ENCODE data around the gene KLRF2.
A peak's percentile ranks its signal among the peaks of the same experiment; 100 is the strongest.

KLRF2 gene

DNA sequence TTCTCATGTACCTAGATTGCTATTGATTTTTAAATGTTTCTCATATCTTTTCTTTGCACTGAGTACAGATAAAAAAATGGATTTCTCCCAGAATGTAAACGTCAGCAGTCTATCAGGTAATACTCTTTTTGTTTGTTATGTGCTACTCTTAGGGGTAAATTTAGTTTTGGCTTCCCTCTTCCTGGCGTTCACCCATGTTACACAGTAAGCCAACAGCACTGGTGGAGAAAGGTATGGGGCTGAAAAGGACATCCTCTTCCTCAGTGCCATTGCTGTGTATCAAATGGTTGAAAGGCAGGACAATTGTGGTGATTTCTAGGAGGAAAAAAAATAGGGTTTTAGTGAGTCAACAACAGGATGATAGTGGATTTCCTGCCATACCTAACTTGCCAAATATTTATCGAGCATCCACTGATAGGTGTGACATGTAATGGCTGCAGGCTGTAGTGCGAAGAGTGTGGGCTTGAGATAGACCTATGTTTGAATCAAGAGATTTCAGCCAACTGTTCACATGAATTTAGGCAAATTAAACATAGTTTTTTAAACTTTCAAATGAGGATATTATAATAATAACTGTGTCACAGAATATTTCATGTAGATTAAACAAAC is 7.5 kb downstream of the KLRF2 start:
- no peak for DNase-seq (ENCODE audit: low spot score)

DNA sequence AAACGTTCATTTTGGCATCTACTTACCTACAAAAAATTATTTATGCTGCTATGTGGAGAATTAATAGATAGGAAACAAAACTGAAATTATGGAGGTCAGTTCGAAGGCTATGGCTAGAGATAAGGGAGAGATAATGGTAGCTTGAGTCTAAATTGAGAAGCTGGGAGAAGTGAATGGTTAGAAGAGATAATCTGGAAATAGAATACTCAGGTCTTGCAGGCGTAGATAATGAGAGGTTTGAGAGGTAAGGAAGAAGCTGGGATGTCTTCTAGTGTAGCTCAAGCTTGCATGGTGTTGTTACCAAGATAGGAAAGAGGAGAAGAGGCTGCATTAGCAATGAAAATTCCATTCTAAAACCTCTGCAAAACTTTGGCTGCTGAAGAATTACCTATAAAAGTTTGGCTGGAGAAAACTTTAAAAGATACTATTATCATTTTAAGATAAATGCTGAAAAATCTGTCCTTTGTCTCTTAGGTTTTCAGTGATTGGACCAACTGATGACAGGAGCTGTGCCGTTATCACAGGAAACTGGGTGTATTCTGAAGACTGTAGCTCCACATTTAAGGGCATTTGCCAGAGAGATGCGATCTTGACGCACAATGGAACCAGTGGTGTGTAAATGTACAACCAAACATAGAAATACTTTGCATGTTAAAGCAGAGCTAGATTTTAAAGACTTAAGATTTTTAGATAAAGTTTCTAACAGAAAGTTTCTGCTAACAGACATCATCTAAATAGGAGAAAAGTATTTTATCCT is 14.1 kb downstream of the KLRF2 start:
- no peak for DNase-seq (ENCODE audit: low spot score)

DNA sequence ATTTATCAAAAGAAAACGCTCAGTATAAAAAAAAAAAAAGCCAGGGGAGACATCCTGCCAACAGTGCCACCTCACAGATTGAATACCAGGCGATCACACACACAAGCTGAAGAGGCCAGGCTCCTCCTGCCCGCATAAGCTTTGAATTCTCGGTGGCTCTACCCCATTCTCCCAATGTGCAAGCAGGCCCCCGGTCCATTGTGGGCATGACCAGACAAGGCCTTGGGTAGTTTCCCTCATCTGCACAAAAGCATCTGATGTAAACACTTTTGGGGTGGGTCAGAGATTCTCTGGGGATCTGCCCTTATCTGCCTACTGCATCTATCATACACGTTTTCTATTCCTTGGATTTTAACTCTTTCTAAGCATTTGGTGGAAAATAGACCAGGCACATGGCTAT is 16.2 kb downstream of the KLRF2 start:
- no peak for DNase-seq (ENCODE audit: low spot score)

DNA sequence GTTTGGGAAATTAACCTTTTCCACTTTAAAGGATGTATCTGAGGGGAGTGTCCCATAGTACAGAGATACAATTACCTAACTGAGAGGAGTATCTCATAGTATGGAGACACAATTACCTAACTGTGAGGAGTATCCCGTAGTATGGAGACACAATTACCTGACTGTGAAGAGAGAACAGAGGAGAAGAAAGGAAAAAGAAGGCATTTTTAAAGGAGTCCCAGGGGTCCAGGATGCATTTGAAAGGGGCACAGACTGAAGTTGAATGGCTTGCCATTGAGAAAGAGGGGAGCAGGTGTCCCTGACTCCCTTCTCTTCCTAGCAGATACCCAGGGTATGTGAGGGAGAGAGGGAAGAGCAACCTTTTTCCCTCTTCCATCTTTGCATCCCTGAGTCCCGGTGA is 17.9 kb downstream of the KLRF2 start:
- DNase-seq (ENCODE audit: low spot score) = no peak

DNA sequence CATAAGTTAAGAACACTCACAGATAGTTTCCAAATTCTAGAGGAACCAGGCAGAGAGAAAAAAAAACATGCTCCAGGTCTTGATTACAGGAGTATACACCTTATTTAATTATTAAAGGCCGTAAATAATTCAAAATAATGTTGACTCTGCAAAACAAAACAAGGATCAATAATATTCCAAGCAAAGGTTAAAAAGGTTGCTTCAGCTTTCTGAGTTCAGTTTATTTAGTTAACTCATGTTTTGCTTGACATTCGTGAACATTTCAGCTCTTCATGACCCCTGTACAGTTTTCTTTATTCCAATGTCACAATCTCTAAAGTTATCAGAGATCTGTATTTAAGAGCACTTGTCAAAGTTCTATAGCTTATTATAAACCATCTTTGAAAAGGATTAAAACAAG is 19.6 kb downstream of the KLRF2 start:
- DNase-seq (ENCODE audit: low spot score) = no peak

DNA sequence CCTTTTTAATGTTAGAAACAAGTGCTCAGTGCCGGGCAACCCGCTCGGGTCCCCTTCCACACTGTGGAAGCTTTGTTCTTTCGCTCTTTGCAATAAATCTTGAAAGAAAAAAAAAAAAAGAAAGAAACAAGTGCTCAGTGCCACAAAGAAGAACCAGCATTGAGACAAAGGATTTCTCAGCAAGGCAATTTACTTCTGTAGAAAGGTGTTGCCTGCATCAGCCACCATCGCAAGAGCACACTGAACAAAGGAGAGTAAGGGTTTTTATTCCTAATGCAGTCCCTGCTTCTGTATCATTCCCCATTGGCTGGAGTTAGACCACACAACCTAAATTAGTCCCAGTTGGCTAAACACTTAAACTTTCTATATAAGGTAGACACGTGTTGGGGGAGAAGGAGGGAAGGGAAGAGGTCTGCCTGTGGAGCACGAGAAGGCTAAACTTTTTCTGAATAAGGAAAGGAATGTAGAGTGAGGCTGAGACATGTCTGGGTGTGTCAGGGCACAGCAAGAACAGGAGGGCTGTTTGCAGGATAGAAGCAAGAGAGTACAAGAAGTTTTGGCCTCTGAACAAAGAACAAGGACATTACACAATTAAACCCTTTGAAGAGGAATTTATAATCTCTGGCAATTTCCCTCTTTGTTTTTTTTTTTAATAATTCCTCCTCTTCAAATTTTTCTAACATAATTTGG is 21.4 kb downstream of the KLRF2 start:
- DNase-seq (ENCODE audit: low spot score) = no peak

DNA sequence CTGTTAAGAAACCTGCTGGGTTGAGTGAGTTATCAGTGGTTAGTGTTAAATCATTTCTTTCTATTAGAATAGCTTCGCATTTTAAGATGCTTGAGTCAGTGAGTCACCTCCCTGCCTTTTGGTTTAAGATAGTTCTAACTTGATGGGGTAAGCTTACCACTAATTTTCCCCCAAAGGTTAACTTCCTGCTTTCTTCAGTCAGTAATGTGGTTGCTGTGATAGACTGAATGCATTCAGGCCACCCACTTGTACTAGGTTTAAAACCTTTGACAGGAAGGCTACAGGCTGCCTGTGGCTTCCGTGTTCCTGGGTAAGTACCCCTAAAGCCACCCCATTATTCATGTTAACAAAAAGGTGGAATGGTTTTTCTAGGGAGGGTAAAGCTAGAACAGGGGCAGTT is 25.6 kb downstream of the KLRF2 start:
- no peak for DNase-seq (ENCODE audit: low spot score)

DNA sequence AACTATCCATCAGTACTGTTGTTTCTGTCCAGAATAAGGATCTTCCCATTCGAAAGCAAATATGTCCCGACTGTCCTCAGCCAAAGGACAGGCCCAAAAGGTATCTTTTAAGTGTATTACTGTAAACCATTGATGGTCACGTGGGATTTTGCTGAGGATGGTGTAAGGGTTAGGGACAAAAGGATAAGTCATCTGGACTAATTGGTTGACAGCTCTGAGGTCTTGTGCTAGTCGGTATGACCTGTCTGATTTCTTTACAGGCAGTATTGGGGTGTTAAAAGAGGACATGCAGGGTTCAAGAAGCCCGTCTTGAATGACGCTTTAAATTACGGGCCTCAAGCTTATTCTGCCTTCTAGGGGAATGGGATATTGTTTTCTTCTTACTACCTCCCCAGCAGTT is 26.5 kb downstream of the KLRF2 start:
- no peak for DNase-seq (ENCODE audit: low spot score)

DNA sequence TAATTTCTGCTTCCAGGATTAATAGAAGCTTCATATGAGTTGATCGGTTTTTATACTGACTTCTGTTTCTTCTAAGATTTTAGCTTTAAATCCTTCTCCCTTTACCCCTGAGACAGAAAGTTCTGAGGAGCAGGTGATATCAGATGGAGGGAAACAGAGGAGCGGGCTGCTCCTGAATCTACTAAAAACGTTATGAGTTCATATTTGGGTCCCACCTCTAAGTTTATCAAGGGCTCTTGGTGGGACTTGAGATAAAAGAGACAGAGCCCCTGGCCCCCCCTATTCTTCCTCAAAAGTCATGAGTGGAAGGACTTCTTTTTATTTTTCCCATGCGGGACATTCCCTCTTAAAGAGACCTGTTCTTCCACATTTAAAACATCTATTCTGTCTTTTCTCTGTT is 27.1 kb downstream of the KLRF2 start:
- no peak for DNase-seq (ENCODE audit: low spot score)

DNA sequence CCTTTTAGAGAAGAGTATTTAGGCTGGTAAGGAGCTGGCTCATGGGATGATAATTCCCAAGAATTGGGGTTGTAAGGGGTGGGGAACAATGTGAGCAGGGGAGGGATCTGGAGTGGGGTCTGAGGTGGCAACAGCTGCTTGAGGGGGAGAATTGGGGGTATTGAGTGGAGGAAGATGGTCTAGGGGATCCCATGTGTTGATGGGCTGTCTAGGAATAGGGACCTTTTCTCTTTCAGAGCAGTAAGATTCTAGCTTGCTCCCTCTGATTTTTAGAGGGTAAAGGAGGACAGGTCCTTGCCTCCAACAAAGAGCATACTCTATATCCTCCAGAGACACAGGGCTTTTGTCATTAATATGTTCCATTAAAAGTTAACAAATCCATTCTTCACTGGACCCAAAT is 28.4 kb downstream of the KLRF2 start:
- no peak for DNase-seq (ENCODE audit: low spot score)

DNA sequence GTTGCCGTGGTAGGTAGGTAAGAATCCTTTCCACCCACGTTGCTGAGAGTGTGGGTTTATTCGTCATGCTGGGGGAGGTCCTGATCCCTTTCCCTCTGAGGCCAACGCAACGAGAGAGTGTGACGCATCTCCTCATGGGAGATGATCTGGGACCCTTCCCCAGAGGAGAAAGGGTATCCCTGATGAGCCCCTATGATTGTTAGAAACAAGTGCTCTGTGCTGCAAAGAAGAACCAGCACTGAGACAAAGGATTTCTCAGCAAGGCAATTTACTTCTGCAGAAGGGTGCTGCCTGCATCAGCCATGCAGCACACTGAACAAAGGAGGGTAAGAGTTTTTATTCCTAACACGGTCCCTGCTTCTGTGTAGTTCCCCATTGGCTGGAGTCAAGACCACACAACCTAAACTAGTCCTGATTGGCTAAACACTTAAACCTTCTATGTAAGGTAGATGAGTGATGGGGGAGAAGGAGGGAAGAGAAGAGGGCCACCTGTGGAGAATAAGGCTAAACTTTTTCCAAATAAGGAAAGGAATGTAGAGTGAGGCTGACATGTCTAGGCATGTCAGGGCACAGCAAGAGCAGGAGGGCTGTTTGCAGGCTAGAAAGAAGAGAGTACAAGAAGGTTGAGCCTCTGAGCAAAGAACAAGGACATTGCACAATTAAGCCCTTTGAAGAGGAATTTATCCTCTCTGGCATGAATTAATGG is 29.6 kb downstream of the KLRF2 start:
- peak; percentile 8 for DNase-seq (ENCODE audit: low spot score)

DNA sequence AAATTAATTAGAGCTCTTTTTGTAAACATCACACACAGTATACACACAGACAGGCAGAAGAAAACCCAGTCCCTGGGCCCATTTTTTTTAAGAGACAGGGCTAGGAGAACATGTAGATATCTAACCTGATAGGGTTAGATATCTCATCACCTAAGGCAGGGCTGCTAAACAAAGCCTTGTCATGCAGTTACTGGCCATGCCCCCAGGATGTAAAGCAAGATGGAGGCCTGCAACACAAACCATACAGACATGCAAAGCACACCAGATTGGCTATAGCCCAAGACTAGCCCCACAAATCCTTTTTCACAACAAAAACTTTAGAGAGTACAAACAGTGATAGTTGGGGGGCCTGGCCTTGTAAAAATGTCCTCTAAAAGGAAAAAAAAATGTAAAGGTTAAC is 30.4 kb downstream of the KLRF2 start:
- DNase-seq (ENCODE audit: low spot score) = no peak

DNA sequence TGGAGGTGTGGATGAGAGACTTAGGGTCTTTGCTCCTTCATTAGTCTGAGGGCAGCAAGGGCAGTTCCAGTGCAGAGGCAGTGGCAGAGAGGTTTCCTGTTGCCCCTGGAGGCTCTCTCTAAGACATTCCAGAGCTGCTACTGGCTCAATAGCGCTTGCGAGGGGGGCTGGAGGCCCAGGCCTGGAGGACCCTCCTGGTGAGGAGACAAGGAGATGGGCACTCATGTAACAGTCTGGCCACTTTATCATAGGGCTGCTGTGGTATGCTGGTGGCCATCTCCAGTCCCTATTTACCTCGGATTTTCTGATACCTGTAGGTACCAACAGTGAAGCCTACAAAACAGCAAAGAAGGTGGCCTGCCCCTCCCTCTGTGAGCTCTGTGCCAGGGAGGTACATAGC is 38.2 kb downstream of the KLRF2 start:
- DNase-seq (ENCODE audit: low spot score) = no peak

DNA sequence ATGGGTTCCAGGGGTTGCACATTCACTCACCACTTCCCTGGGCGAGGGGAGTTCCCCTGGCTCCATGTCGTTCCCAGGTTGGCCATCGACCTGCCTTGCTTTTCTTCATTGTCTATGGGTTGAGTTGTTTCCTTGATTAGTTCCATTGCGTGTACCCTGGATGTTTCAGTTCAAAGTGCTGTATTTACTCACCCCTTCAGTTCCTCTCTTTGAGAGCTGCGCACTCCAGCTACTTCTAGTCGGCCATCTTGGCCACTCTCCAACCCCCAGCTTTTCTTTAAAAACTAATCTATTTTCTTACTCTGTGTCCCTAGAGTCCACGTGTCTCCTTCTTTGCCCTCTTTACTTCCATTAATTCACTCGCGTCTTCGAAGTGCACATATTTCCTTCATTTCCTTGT is 39.2 kb downstream of the KLRF2 start:
- DNase-seq (ENCODE audit: low spot score) = no peak

DNA sequence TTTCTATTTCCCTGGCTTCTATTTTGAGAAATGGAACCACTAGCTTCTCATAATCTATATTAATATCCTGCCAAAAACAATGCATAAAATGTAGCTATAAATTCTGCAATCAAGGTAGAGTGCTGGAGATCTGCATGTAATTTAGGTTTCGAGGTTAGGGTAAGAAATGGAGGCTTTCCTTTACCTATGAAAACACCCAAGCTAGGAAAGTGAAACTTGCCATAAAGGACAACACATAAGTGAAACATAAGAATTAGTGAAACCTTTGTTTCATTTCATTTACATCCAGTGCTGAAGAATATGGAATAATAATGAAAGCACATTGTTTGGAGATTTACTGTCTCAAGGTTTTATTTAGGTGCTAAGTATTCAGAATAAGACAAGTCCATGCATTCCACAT is 41.1 kb downstream of the KLRF2 start:
- no peak for DNase-seq (ENCODE audit: low spot score)

DNA sequence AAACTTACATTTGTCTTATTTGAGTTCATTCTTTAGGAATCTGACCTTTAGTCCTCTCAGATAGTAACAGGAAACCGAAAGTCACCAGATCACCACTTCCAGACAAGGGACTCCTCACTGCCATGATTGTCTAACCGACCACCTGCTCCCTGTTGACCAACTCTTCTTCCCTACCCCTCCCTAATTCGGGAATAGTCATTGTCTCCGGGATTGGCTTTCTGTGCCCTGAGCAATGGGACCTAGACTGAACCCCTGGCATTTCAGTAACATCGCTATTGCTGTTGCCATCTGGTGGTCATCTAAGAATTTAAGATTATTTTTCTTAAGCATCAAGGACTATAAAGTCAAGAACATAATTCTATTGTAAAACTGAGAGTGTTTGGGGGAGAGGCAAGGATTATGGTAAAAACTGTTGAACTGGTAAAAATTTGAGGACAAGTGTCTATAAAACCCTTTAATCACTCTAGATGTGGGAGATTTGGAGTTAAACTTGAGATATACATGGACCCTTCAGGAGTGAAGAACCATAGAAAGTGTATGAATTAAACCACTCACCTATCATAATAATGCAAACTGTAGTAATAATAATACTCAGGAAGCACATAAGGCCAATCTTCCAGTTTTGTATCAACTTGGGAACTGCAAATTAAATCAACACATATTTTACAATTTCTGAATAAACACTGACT is 44.6 kb downstream of the KLRF2 start:
- DNase-seq (ENCODE audit: low spot score) = peak; percentile 66

DNA sequence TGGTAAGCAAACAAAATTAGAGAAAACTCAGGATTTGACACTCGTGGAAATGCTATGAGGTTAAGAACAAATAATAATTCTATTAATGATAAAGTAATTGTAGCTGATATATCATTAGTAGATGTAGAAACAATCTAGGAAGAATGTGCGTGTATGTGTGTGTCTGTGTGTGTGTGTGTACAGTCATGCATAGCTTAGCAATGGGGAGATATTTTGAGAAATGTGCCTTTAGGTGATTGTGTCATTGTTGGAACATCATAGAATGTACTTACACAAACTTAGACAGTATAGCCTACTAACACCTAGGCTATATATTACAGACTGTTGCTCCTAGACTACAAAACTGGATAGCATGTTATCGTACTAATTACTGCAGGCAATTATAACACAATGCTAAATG is 45.6 kb downstream of the KLRF2 start:
- DNase-seq (ENCODE audit: low spot score) = no peak

DNA sequence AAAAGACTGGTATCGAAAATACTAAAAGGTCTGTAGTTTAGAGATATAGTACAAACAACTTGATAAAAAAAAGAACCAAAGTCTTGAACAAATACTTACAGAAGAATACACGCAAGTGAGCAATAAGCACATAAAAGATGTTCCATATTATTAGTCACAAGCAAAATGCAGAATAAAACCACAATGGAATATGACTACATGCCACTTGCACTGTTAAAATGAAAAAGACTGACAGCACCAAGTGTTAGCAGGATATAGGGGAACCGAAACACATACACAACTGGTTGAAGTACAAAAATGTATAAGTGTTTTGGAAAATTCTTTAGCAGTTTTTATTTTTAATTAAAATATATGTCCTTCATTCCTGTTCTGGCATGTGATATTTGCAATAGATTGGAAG is 47.3 kb downstream of the KLRF2 start:
- DNase-seq (ENCODE audit: low spot score) = no peak

DNA sequence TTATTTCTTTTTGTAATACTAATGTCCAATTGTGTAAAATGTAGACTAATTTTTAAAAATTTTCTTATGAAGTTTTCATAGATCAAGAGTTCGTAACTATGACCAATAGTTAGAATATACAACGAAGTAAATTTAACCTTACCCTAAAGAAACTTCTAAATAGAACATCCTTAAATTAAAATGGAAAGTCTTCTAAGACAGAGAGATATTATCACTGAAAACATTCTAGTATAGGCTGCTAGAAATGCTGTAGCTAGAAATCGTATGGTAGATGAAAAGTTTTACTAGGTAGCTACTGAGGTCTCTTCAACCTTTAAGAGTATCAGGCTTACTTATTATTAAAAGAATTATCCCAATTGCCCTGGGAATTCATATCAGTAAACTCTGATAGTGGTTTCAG is 50.0 kb downstream of the KLRF2 start:
- DNase-seq (ENCODE audit: low spot score) = no peak

DNA sequence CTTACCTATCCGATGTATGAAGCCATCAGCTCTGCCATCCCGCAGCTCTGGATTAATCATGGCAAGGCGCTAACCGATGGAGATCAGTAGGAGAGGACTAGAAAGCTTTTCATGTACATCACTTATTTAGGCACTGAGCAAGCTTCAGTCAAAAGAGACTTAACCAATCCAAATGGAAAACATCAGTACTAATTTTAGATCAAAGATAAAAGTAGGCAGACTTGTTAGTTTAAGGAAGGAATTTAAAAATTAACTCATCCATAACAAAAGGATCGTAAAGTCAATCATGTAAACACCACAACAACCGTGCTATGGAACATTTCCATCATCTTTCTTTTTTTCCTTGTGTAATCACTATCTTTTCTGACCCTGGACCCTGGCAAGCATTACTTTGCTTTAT is 51.0 kb downstream of the KLRF2 start, which contains the start of gene CLEC2A:
TSS of gene CLEC2A (minus strand) at position 101 of the 400 bp plus-strand sequence. CDS start at position 60, 41 bp downstream.
- no peak for DNase-seq (ENCODE audit: low spot score)

DNA sequence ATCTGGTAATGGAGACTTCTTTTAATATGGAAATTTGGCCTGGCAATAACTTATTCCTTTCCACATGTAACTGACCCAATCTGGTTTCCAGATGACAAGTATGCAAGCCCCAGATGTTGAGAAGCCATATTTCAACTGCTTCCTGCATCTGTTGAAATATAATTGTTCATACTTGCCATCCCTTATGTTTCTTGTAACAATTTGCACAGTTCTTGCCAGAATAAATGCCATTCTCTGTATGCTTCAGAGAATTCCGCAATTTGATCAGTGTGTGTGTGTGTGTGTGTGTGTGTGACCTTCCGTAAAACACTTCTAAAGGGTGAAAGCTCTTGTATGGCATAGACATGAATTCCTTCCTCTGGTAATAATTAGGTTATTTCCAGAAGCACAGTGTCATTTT is 52.7 kb downstream of the KLRF2 start:
- no peak for DNase-seq (ENCODE audit: low spot score)

DNA sequence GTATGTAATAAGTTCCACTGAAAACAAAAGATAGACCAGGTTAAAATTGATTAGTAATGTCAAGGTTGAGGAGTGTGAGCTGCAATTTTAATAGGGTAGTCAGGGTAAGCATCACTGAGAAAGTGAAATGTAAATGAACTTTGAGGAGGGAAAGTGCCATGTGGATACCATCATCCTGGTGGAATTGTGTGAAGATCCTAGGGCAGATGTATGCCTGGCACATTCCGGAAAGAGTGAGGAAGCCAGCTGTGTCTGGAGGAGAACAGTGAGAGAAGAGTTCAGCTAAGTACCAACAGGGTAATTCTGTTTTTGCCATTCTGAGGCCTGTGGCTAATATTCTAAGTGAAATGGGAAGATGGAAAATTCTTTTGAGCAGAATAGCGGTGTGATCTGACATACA is 53.7 kb downstream of the KLRF2 start:
- no peak for DNase-seq (ENCODE audit: low spot score)

All from iPS-NIHi11 (cell line).